ENCODE results near the gene TMPRSS11D.

- TF ChIP-seq CTCF (conservative IDR thresholded peaks at IDR 0.05; ENCODE audit: low read depth, low read length), result no peak
- TF ChIP-seq EZH2 (IDR thresholded peaks at IDR 0.05; ENCODE audit: borderline replicate concordance, low read depth, low read length, poor library complexity, severe bottlenecking), result no peak
These were observed 47.5 kb upstream of the TMPRSS11D start for GRCh38 chr4:67931256-67931655.

Data from A673 (cell line).